GM23338 (cell line): ENCODE data around the gene IGF1R.

Experiments
- CREB1 ChIP-seq: fragments of 250-450 bp; sonication (Bioruptor Pico); IDR thresholded peaks from 2 replicates; pipeline ENCODE4 v1.5.0; 2020; ENCODE audit warnings: low read depth, mild to moderate bottlenecking, moderate library complexity
- ETS1 ChIP-seq: IDR thresholded peaks from 2 replicates; pipeline ENCODE4 v1.6.1; 2016; ENCODE audit warnings: antibody characterized with exemption
- EZH2 ChIP-seq: fragments of 200-600 bp; sonication (generic); IDR thresholded peaks from one replicate; pipeline ENCODE4 v1.8.0; 2017; ENCODE audit warnings: antibody characterized with exemption, mild to moderate bottlenecking, low read depth; ENCODE audit not compliant: unreplicated experiment
- EZH2phosphoT487 ChIP-seq: fragments of 200-600 bp; sonication (generic); IDR thresholded peaks from one replicate; pipeline ENCODE4 v1.8.1; 2018; ENCODE audit warnings: antibody characterized with exemption; ENCODE audit not compliant: unreplicated experiment
- JUNB ChIP-seq: IDR thresholded peaks from one replicate; pipeline ENCODE4 v1.6.1; 2016; ENCODE audit warnings: antibody characterized with exemption; ENCODE audit not compliant: unreplicated experiment
- NANOG ChIP-seq: IDR thresholded peaks from 2 replicates; pipeline ENCODE4 v1.6.1; 2016; ENCODE audit warnings: antibody characterized with exemption, borderline replicate concordance
- POLR2AphosphoS5 ChIP-seq: IDR thresholded peaks from 2 replicates; pipeline ENCODE4 v1.6.1; 2016; ENCODE audit warnings: antibody characterized with exemption, low read depth
- REST ChIP-seq: IDR thresholded peaks from one replicate; pipeline ENCODE4 v1.6.1; 2018; ENCODE audit warnings: antibody characterized with exemption; ENCODE audit not compliant: unreplicated experiment
- STAT1 ChIP-seq: IDR thresholded peaks from one replicate; pipeline ENCODE4 v1.6.1; 2016; ENCODE audit warnings: antibody characterized with exemption; ENCODE audit not compliant: unreplicated experiment
- ZNF114 ChIP-seq: fragments of 250-450 bp; sonication (Bioruptor Pico); IDR thresholded peaks from 2 replicates; pipeline ENCODE4 v1.5.0; 2020; ENCODE audit warnings: mild to moderate bottlenecking, moderate library complexity
- ZNF331 ChIP-seq: fragments of 250-450 bp; sonication (Bioruptor Pico); IDR thresholded peaks from 2 replicates; pipeline ENCODE4 v1.5.0; 2020; ENCODE audit warnings: low read depth, mild to moderate bottlenecking, moderate library complexity
- TF ChIP-seq, protein P1 (sequence below), 2 experiments: fragments of 200-600 bp in 1 of 2; sonication (generic) in 1 of 2; conservative IDR thresholded peaks; 2 replicates each; pipeline versions ENCODE4 v1.5.1 to v1.6.1; 2016 to 2017; ENCODE audit warnings: antibody characterized with exemption in 2 of 2, low read depth in 2 of 2, mild to moderate bottlenecking in 2 of 2, moderate library complexity in 1 of 2
- TF ChIP-seq, protein P2 (sequence below): fragments of 250-450 bp; sonication (Bioruptor Pico); IDR thresholded peaks from 2 replicates; pipeline ENCODE4 v1.5.0; 2020; ENCODE audit warnings: mild to moderate bottlenecking, moderate library complexity

DNA sequence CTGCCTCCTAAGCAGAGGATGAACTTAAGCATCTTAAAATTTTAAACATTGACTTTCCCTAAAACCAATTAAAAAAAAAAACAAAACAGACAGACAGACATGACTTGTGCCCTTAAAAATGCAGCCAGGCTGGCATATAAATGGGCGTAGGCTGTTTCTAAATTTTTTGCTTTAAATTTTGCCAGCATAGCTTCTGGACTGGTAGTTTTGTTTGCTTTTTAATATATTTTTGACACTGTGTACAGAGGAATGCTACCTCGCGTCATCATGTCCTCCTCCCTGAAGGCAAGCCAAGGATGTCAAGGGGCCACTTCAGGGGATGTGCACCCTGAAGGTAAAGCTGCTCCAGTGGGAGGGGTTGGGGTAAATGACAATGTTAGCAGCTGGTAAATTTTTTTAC is 224.4 kb downstream of the IGF1R start:
- TF ChIP-seq POLR2AphosphoS5: no peak
- TF ChIP-seq, protein P1, sequence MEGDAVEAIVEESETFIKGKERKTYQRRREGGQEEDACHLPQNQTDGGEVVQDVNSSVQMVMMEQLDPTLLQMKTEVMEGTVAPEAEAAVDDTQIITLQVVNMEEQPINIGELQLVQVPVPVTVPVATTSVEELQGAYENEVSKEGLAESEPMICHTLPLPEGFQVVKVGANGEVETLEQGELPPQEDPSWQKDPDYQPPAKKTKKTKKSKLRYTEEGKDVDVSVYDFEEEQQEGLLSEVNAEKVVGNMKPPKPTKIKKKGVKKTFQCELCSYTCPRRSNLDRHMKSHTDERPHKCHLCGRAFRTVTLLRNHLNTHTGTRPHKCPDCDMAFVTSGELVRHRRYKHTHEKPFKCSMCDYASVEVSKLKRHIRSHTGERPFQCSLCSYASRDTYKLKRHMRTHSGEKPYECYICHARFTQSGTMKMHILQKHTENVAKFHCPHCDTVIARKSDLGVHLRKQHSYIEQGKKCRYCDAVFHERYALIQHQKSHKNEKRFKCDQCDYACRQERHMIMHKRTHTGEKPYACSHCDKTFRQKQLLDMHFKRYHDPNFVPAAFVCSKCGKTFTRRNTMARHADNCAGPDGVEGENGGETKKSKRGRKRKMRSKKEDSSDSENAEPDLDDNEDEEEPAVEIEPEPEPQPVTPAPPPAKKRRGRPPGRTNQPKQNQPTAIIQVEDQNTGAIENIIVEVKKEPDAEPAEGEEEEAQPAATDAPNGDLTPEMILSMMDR (conservative IDR thresholded peaks at IDR 0.05; ENCODE audit: low read depth in 2 of 2): no peak
- no peak for TF ChIP-seq EZH2
- TF ChIP-seq REST: no peak
- TF ChIP-seq CREB1 (CRISPR knock-in tag): no peak
- TF ChIP-seq JUNB: no peak
- no peak for TF ChIP-seq EZH2phosphoT487
- no peak for TF ChIP-seq ZNF331 (CRISPR knock-in tag)
- TF ChIP-seq ETS1: no peak
- no peak for TF ChIP-seq NANOG
- TF ChIP-seq STAT1: no peak
- TF ChIP-seq, protein P2, sequence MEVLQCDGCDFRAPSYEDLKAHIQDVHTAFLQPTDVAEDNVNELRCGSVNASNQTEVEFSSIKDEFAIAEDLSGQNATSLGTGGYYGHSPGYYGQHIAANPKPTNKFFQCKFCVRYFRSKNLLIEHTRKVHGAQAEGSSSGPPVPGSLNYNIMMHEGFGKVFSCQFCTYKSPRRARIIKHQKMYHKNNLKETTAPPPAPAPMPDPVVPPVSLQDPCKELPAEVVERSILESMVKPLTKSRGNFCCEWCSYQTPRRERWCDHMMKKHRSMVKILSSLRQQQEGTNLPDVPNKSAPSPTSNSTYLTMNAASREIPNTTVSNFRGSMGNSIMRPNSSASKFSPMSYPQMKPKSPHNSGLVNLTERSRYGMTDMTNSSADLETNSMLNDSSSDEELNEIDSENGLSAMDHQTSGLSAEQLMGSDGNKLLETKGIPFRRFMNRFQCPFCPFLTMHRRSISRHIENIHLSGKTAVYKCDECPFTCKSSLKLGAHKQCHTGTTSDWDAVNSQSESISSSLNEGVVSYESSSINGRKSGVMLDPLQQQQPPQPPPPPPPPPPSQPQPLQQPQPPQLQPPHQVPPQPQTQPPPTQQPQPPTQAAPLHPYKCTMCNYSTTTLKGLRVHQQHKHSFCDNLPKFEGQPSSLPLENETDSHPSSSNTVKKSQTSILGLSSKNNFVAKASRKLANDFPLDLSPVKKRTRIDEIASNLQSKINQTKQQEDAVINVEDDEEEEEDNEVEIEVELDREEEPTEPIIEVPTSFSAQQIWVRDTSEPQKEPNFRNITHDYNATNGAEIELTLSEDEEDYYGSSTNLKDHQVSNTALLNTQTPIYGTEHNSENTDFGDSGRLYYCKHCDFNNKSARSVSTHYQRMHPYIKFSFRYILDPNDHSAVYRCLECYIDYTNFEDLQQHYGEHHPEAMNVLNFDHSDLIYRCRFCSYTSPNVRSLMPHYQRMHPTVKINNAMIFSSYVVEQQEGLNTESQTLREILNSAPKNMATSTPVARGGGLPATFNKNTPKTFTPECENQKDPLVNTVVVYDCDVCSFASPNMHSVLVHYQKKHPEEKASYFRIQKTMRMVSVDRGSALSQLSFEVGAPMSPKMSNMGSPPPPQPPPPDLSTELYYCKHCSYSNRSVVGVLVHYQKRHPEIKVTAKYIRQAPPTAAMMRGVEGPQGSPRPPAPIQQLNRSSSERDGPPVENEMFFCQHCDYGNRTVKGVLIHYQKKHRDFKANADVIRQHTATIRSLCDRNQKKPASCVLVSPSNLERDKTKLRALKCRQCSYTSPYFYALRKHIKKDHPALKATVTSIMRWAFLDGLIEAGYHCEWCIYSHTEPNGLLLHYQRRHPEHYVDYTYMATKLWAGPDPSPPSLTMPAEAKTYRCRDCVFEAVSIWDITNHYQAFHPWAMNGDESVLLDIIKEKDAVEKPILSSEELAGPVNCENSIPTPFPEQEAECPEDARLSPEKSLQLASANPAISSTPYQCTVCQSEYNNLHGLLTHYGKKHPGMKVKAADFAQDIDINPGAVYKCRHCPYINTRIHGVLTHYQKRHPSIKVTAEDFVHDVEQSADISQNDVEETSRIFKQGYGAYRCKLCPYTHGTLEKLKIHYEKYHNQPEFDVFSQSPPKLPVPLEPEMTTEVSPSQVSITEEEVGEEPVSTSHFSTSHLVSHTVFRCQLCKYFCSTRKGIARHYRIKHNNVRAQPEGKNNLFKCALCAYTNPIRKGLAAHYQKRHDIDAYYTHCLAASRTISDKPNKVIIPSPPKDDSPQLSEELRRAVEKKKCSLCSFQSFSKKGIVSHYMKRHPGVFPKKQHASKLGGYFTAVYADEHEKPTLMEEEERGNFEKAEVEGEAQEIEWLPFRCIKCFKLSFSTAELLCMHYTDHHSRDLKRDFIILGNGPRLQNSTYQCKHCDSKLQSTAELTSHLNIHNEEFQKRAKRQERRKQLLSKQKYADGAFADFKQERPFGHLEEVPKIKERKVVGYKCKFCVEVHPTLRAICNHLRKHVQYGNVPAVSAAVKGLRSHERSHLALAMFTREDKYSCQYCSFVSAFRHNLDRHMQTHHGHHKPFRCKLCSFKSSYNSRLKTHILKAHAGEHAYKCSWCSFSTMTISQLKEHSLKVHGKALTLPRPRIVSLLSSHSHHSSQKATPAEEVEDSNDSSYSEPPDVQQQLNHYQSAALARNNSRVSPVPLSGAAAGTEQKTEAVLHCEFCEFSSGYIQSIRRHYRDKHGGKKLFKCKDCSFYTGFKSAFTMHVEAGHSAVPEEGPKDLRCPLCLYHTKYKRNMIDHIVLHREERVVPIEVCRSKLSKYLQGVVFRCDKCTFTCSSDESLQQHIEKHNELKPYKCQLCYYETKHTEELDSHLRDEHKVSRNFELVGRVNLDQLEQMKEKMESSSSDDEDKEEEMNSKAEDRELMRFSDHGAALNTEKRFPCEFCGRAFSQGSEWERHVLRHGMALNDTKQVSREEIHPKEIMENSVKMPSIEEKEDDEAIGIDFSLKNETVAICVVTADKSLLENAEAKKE (CRISPR knock-in tag): no peak
- no peak for TF ChIP-seq ZNF114 (CRISPR knock-in tag)
